HUES64 (cell line): ENCODE data around the gene THBS1.

Experiments
- H3K27ac ChIP-seq: 2 replicates; pipeline ENCODE4 v1.7.0; 2013; ENCODE audit warnings: low read depth, low read length, inconsistent platforms
- H3K27me3 ChIP-seq: 2 replicates; pipeline ENCODE4 v1.6.1; 2013; ENCODE audit warnings: mild to moderate bottlenecking, low read length; ENCODE audit not compliant: insufficient read depth
- H3K36me3 ChIP-seq: 2 replicates; pipeline ENCODE4 v1.6.1; 2013; ENCODE audit warnings: mild to moderate bottlenecking, low read length; ENCODE audit not compliant: insufficient read depth
- H3K4me1 ChIP-seq: 2 replicates; pipeline ENCODE4 v1.6.1; 2013; ENCODE audit warnings: mild to moderate bottlenecking, low read length, moderate library complexity; ENCODE audit not compliant: insufficient read depth
- H3K4me3 ChIP-seq: 2 replicates; pipeline ENCODE4 v1.5.1; 2013; ENCODE audit warnings: mild to moderate bottlenecking, low read length, moderate library complexity
- H3K9ac ChIP-seq: 2 replicates; pipeline ENCODE4 v1.6.1; 2013; ENCODE audit warnings: mild to moderate bottlenecking, low read depth, low read length
- H3K9me3 ChIP-seq: 2 replicates; pipeline ENCODE4 v1.6.1; 2013; ENCODE audit warnings: low read depth, low read length; ENCODE audit not compliant: insufficient read depth
- WGBS: fragments of 150-250, 120-280 bp; methylation state at CpG from one replicate; pipeline ENCODE4 v1.1.7; 2013; ENCODE audit warnings: missing lambda C conversion rate; 5-methylcytosine and 5-hydroxymethylcytosine counted together

The THBS1 gene

GRCh38 chr15:39642011-39642640, 61.2 kb downstream of the THBS1 start:
- no peak overlapping the region for H3K27ac ChIP-seq
- no peaks in the 10 kb centered on the region for H3K9me3 ChIP-seq
- H3K4me1 ChIP-seq, result peaks cover 18% of the 10 kb centered on the region; the same call in 1 of the 2 replicates
- H3K4me3 ChIP-seq, result no peak overlapping the region
- no peaks in the 10 kb centered on the region for H3K36me3 ChIP-seq
- no peak overlapping the region for H3K9ac ChIP-seq
- H3K27me3 ChIP-seq, result no peaks in the 10 kb centered on the region
- 59% methylated on average over 4 of the region's 5 CpGs for WGBS

- no peak overlapping the region for H3K9ac ChIP-seq
- peaks cover 18% of the 10 kb centered on the region; the same call in 1 of the 2 replicates for H3K4me1 ChIP-seq
- H3K9me3 ChIP-seq, result no peaks in the 10 kb centered on the region
- WGBS, result 97% methylated on average over 1 of the region's 1 CpG
- no peak overlapping the region for H3K4me3 ChIP-seq
- H3K27ac ChIP-seq, result no peak overlapping the region
- no peaks in the 10 kb centered on the region for H3K27me3 ChIP-seq
- H3K36me3 ChIP-seq, result no peaks in the 10 kb centered on the region
These were observed 62.8 kb downstream of the THBS1 start for GRCh38 chr15:39643727-39644126.

- H3K9ac ChIP-seq, result no peak overlapping the region
- H3K36me3 ChIP-seq, result no peaks in the 10 kb centered on the region
- H3K27ac ChIP-seq, result no peak overlapping the region
- 90% methylated on average over 13 of the region's 13 CpGs for WGBS
- no peaks in the 10 kb centered on the region for H3K27me3 ChIP-seq
- no peak overlapping the region for H3K4me3 ChIP-seq
- peaks cover 18% of the 10 kb centered on the region; the same call in 1 of the 2 replicates for H3K4me1 ChIP-seq
- no peaks in the 10 kb centered on the region for H3K9me3 ChIP-seq
These were observed 63.3 kb downstream of the THBS1 start for GRCh38 chr15:39644136-39644535.

GRCh38 chr15:39645138-39645975, 64.5 kb downstream of the THBS1 start:
- H3K36me3 ChIP-seq, result no peaks in the 10 kb centered on the region
- H3K9me3 ChIP-seq, result no peaks in the 10 kb centered on the region
- WGBS, result 92% methylated on average over 20 of the region's 20 CpGs
- no peaks in the 10 kb centered on the region for H3K27me3 ChIP-seq
- no peak overlapping the region for H3K9ac ChIP-seq
- no peak overlapping the region for H3K4me3 ChIP-seq
- peaks cover 18% of the 10 kb centered on the region; the same call in 1 of the 2 replicates for H3K4me1 ChIP-seq
- H3K27ac ChIP-seq, result no peak overlapping the region

DNA sequence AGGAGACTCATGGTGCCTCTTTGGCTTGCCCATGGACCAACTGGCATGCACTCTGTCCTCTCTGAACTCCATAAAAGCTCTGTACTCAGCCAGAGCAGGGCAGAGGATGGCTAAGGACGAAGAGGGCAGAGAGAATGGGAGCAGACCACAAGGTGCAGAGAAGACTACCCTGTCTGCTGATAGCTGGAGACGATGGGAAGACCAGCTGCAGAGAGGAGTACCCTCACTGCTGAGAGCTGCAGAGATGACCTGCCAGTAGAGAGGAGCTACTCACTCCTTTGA, 65.0 kb downstream of the THBS1 start:
- Histone ChIP-seq H3K4me3 (no peak overlapping the region), H3K9ac (no peak overlapping the region), H3K9me3 (no peaks in the 10 kb centered on the region), H3K27me3 (no peaks in the 10 kb centered on the region), H3K4me1 (peaks cover 18% of the 10 kb centered on the region; the same call in 1 of the 2 replicates), H3K27ac (no peak overlapping the region), H3K36me3 (no peaks in the 10 kb centered on the region)
- WGBS, result 90% methylated on average over 2 of the region's 2 CpGs

DNA sequence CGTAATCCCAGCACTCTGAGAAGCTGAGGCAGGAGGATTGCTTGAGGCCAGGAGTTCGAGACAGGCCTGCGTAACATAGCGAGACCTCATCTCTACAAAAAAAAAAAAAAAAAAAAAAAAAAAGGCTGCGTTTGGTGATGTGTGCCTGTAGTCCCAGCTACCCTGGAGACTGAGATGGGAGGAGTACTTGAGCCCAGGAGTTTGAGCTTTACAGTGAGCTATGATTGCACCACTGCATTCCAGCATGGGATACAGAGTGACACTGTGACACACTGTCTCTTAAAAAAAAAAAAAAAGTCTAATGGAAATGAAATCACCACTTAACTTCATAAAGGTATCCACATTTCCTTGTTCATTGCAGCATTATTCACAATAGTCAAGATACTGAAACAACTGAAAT, 65.5 kb downstream of the THBS1 start:
- H3K9me3 ChIP-seq, result no peaks in the 10 kb centered on the region
- H3K36me3 ChIP-seq, result no peaks in the 10 kb centered on the region
- no peak overlapping the region for H3K4me3 ChIP-seq
- no peak overlapping the region for H3K9ac ChIP-seq
- H3K27me3 ChIP-seq, result no peaks in the 10 kb centered on the region
- 98% methylated on average over 3 of the region's 5 CpGs for whole genome bisulfite sequencing
- no peak overlapping the region for H3K27ac ChIP-seq
- H3K4me1 ChIP-seq, result peaks cover 16% of the 10 kb centered on the region; the same call in 1 of the 2 replicates
